HG03039 (cell line): ENCODE results near the gene AKR1D1.
"Not testable (repeated sequence)": the region's sequence is repeated elsewhere in the genome, so short reads cannot be mapped to it uniquely, and the experiment has no call there.

ENCODE experiments used
- ATAC-seq: cut with Tn5 transposase; IDR thresholded peaks from one replicate; pipeline ENCODE4 v1.9.1; 2021; ENCODE audit warnings: mild to moderate bottlenecking, moderate library complexity; ENCODE audit not compliant: unreplicated experiment

The AKR1D1 gene

DNA sequence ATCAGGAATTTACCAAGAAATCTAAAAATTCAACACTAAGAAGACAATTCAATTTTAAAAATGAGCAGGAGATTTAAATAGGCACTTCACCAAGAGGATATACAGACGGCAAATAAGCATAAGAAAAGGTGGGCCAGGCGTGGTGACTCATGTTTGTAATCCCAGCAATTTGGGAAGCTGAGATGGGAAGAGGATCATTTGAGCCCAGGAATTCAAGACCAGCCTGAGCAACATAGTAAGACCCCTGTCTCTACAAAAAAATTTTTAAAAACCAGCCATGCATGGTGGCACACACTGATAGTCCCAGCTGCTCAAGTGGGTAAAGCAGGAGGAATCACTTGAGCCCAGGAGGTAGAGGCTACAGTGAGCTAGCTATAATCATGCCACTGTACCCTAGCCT is 3.5 kb upstream of the AKR1D1 start:
- no peak for ATAC-seq

DNA sequence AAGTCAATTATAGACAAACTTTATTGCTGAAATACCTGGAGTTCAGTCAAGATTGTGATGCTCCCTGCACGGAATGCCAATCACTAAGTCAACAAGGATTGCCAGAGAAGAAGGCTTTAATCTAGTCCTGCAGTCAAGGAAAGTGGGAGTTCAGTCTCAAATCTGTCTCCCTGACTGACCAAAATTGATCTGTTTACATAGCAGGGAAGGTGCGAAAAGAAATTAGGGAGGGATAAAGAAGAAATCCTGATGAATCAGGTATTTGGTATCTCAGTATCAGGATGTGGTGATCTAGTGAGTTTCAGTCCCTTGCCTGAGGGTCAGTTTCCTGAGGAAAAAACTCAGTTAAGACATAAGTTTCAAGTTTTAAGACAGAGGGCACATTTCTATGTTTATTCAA is 2.1 kb upstream of the AKR1D1 start:
- ATAC-seq = no peak

DNA sequence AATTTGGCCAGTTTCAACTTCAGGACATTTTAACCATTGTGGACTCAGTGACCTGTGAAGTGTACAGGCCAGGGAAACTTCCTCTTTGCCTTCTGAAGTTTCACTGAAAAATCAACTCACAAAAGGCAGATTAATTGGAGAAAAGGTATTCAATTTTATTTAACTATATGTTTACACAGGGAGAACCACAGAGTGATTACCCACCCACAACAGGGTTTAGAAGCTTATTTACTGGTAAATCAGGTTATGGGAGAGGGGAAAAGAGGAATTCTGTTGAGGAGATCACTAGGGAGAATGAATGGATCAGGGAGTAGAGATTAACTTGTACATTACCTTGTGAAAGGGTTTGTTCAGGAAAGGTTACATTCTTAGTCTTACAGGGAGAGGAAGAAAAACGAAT is 1.7 kb upstream of the AKR1D1 start:
- ATAC-seq = no peak

GRCh38 chr7:138075350-138075749 is 909 bp upstream of the AKR1D1 start:
- ATAC-seq = no peak

GRCh38 chr7:138075786-138076185 is 473 bp upstream of the AKR1D1 start:
- not testable (repeated sequence) for ATAC-seq

GRCh38 chr7:138077809-138078208 is 1.6 kb downstream of the AKR1D1 start:
- ATAC-seq = no peak

DNA sequence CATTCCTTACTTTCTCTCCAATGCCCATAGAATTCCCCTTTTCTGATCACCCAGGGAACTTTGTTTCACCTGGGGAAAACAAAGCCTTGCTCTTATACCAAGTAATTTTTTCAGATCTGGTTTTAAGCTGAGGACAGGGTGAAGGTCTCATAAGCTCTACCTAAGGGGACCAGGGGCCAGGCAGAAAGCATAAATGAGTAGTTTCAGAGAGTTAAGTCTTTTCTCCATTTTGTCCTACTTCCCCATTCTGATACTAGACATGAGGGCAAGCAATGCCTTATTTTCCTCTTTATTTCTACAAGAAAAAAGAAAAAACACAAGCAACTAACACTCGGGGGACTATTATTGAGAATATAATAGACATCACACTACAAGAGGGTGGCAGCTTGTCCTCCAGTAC is 2.9 kb downstream of the AKR1D1 start:
- no peak for ATAC-seq

DNA sequence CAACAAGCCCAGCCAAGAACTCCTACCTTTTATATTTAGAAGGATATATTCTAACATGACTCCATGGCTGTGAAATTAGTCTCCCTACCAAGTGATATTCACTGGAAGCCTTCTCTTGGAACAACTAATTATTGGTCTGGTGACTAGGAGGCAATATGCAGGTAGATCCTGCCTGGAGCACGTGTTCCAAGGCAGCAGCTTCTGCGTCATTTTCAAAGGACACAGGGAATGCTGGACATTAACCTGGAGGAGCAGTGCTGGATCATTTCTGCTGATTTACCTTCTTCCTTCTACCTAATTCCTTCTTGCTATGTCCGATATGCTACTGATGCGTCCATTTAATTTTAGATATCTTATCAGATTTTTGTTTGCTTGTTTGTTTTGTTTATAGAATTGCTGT is 5.6 kb downstream of the AKR1D1 start:
- no peak for ATAC-seq

- ATAC-seq = no peak
Observed at GRCh38 chr7:138083859-138084258, 7.6 kb downstream of the AKR1D1 start.

DNA sequence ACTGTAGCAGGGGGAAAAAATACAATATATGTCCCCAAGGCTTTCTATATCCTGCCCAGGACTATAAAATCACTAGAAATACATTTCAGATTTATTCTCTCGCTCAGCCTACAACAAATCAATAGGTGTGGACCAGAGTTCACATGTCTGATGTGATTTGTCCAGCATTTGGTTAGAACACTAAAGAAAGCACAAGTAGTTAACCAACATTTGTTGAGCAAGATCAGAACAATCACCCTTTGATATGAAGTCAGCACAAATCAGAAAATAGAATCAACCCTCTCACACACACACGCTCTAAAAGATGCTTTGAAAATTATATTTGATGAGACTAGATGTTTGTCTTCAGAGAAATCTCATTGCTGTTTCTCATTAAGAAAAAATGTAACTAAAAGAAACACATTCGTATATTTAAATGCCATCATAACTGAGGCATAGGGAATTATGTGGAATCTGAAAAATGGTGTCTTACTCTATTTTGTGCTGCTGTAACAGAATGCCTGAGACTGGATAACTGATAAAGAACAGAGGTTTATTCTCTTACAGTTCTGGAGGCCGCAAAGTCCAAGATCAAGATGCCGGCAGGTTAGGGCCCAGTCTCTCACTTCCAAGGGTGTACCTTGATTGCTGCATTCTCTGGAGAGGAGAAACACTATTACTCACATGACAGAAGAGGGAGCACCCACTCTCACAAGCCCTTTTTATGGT is 10.5 kb downstream of the AKR1D1 start:
- no peak for ATAC-seq

GRCh38 chr7:138089080-138089901 is 13.0 kb downstream of the AKR1D1 start:
- no peak for ATAC-seq

- peak; percentile 68 for ATAC-seq
Observed at GRCh38 chr7:138091032-138091431, 14.8 kb downstream of the AKR1D1 start.

DNA sequence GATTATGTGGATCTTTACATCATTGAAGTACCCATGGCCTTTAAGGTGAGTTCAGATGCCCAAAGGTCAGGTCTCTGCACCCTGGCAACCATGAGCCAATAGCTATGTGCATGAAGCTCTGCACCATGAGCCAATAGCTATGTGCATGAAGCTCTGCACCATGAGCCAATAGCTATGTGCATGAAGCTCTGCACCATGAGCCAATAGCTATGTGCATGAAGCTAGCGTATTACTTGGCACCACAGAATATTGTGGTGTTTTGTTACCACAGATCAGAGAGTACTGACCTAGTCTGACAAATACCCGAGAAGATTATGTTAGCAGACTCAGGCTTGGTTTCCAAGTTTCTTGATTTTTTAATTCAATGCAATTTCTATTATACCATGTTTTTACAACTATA is 15.6 kb downstream of the AKR1D1 start:
- ATAC-seq = not testable (repeated sequence)

DNA sequence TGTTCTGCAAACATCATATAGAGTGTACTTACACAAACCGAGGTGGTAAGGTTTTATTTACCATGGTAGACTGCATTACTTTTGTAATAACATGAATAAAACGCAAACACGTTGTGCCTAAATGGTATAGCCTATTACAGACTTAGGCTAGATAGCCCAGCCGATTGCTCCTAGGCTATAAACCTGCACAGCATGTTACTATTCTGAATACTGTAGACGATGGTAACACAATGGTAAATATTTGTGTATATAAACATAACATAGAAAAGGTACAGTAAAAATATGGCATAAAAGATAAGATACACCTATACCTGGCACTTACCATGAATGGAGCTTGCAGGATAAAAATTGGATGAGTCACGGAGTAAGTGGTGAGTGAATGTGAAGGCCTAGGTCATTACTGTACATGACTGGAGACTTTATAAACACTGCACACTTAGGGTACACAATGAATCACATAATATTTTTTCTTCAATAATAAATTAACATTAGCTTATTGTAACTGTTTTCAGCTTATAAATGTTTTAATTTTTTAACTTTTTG is 16.3 kb downstream of the AKR1D1 start:
- ATAC-seq = no peak

DNA sequence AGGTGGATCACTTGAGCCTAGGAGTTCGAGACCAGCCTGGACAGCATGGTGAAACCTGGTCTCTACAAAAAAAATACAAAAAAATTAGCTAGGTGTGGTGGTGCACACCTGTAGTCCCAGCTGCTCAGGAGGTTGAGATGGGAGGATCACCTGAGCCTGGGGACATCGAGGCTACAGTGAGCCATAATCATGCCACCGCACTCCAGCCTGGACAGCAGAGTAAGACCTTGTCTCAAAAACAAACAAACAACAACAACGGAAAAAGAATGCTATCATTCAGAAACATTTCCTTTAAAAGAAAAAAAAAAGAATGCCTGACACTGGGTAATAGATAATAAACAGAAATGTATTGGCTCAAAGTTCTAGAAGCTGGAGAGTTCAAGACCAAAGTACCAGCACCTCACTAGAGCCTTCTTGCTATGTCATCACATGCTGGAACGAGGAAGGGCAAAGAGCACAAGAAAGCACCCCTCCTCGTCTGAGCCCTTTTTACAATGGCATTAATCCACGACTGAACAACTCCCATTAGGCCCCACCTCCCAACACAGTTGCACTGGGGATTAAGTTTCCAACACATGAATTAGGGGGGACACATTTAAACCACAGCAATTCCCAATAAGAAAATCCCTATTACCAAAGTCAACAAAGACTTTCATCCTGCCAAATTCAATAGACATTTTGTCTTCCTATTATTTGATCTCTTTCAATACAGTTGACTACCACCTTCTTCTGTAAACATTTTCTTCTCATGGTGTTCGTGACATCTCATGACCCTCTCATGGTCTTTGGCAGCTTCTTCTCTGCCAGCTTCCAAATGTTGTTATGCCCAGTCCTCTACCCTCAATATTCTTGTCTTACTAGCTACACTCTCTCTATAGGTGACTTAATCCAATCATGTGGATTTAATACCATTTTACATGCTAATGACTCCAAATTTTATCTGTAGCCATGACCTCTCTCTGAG is 20.0 kb downstream of the AKR1D1 start:
- ATAC-seq = no peak

- ATAC-seq = peak; percentile 76
Observed at GRCh38 chr7:138097064-138097741, 20.9 kb downstream of the AKR1D1 start.

- no peak for ATAC-seq
Observed at GRCh38 chr7:138099813-138100212, 23.6 kb downstream of the AKR1D1 start.

GRCh38 chr7:138105221-138105620 is 29.0 kb downstream of the AKR1D1 start:
- no peak for ATAC-seq

GRCh38 chr7:138115047-138115446 is 38.8 kb downstream of the AKR1D1 start:
- ATAC-seq = no peak

- no peak for ATAC-seq
Observed at GRCh38 chr7:138116141-138116540, 39.9 kb downstream of the AKR1D1 start.
